HCT116 (cell line): ENCODE data around the gene GARS1. TPM values are rescaled to one million over a fixed set of nuclear protein-coding genes. Genes with fewer than 3 reads are reported as not detected.

Experiments used
- ATAC-seq: fragments of 200-7000 bp; cut with Tn5 transposase; 2 replicates; pipeline ENCODE4 v1.9.1; 2020; ENCODE audit warnings: mild to moderate bottlenecking, moderate library complexity
- BruUV-seq: library from RNA; stranded (reverse); fragments of 400-500 nt; replicated peaks from 2 replicates; lab custom pipeline; 2021; lab: Mats Ljungman, UMichigan
- CTCF ChIA-PET: fragments of 300-600 bp; sonication (Branson Sonifier 250); formaldehyde crosslinking; loops from one replicate; lab custom pipeline; 2021; ENCODE audit warnings: antibody characterized with exemption; lab: Charles Lee
- POLR2A ChIA-PET: fragments of 300-600, 350-600 bp; sonication (Branson Sonifier 250); formaldehyde crosslinking; loops from one replicate; lab custom pipeline; 2021; ENCODE audit warnings: antibody characterized with exemption; lab: Charles Lee
- RAD21 ChIA-PET, 2 experiments: fragments of 300-600 bp; sonication (Branson Sonifier 250); formaldehyde crosslinking; loops; one replicate each; lab custom pipeline; 2023; ENCODE audit warnings: low total read pairs in 2 of 2; ENCODE audit not compliant: uncharacterized antibody in 2 of 2, unreplicated experiment in 2 of 2, low non-redundant PET in 1 of 2; lab: Charles Lee
- DNase-seq: peaks from one replicate; pipeline ENCODE4 v3.0.0-alpha.2; 2010; ENCODE audit warnings: low read depth, low spot score
- H2AFZ ChIP-seq: fragments of 200-600 bp; shearing (Covaris generic), sonication (generic); 2 replicates; pipeline ENCODE4 v1.6.1; 2017; ENCODE audit warnings: low read depth, mixed run types, mixed read lengths, antibody characterized with exemption, low read length; ENCODE audit not compliant: poor library complexity, severe bottlenecking
- H3K27ac ChIP-seq: 2 replicates; pipeline ENCODE4 v1.5.1; 2012; ENCODE audit warnings: low read depth, low read length
- H3K27me3 ChIP-seq: fragments of 200-600 bp; sonication (generic); 2 replicates; pipeline ENCODE4 v1.6.1; 2016; ENCODE audit warnings: mixed run types, low read length, mixed read lengths; ENCODE audit not compliant: insufficient read depth
- H3K36me3 ChIP-seq, 2 experiments: fragments of 200-500 bp in 1 of 2; fragments of 200-600 bp in 1 of 2; sonication (Bioruptor generic) in 1 of 2; sonication (generic) in 1 of 2; 2 replicates each; pipeline versions ENCODE4 v1.5.1 to v1.6.1; 2014 to 2016; ENCODE audit warnings: low read length in 2 of 2, inconsistent platforms in 1 of 2, mixed read lengths in 1 of 2, mixed run types in 1 of 2; ENCODE audit not compliant: insufficient read depth in 2 of 2, control insufficient read depth in 1 of 2
- H3K4me1 ChIP-seq, 2 experiments: fragments of 200-600 bp in 1 of 2; sonication (generic) in 1 of 2; 2 replicates each; pipeline versions ENCODE4 v1.5.1 to v1.6.1; 2012 to 2017; ENCODE audit warnings: low read length in 2 of 2, inconsistent platforms in 1 of 2, mild to moderate bottlenecking in 1 of 2, mixed read lengths in 1 of 2, mixed run types in 1 of 2, moderate library complexity in 1 of 2; ENCODE audit not compliant: insufficient read depth in 2 of 2, control insufficient read depth in 1 of 2
- H3K4me2 ChIP-seq: fragments of 200-600 bp; sonication (generic); 2 replicates; pipeline ENCODE4 v1.6.1; 2017; ENCODE audit warnings: mixed run types, low read length, mixed read lengths
- H3K4me3 ChIP-seq, 2 experiments: fragments of 200-600 bp in 1 of 2; sonication (generic) in 1 of 2; replicated peaks in 1 of 2; 2 replicates each; pipeline ENCODE4 v1.5.1; 2011 to 2016; ENCODE audit warnings: low read length in 2 of 2, control low read depth in 1 of 2, low read depth in 1 of 2, mild to moderate bottlenecking in 1 of 2, mixed read lengths in 1 of 2, mixed run types in 1 of 2
- H3K79me2 ChIP-seq: fragments of 200-600 bp; sonication (generic); 2 replicates; pipeline ENCODE4 v1.6.1; 2017; ENCODE audit warnings: mild to moderate bottlenecking, mixed run types, low read length, moderate library complexity, mixed read lengths; ENCODE audit not compliant: insufficient read depth
- H3K9ac ChIP-seq: fragments of 200-600 bp; sonication (generic); 2 replicates; pipeline ENCODE4 v1.6.1; 2016; ENCODE audit warnings: low read length, mixed read lengths
- H3K9me2 ChIP-seq: fragments of 200-600 bp; sonication (generic), shearing (Covaris generic); 2 replicates; pipeline ENCODE4 v1.6.1; 2017; ENCODE audit warnings: mixed run types, mild to moderate bottlenecking, moderate library complexity; ENCODE audit not compliant: insufficient read depth
- H3K9me3 ChIP-seq, 2 experiments: fragments of 200-500 bp in 1 of 2; fragments of 200-600 bp in 1 of 2; sonication (Bioruptor generic) in 1 of 2; sonication (generic) in 1 of 2; 2 replicates each; pipeline ENCODE4 v1.6.1; 2014 to 2017; ENCODE audit warnings: low read length in 2 of 2, mixed read lengths in 2 of 2, inconsistent platforms in 1 of 2, low read depth in 1 of 2, mild to moderate bottlenecking in 1 of 2, mixed run types in 1 of 2, moderate library complexity in 1 of 2; ENCODE audit not compliant: control insufficient read depth in 1 of 2, insufficient read depth in 1 of 2
- H4K20me1 ChIP-seq: fragments of 200-600 bp; sonication (generic), shearing (Covaris generic); 2 replicates; pipeline ENCODE4 v1.6.1; 2017; ENCODE audit warnings: mixed run types, mild to moderate bottlenecking, moderate library complexity; ENCODE audit not compliant: insufficient read depth
- EGR1 ChIP-seq: IDR thresholded peaks from 2 replicates; pipeline ENCODE4 v1.6.1; 2012; ENCODE audit warnings: low read depth
- ELF1 ChIP-seq: IDR thresholded peaks from 2 replicates; pipeline ENCODE4 v1.6.1; 2012; ENCODE audit warnings: low read depth, borderline replicate concordance
- EZH2 ChIP-seq: fragments of 200-600 bp; sonication (generic); IDR thresholded peaks from 2 replicates; pipeline ENCODE4 v1.6.1; 2017; ENCODE audit warnings: antibody characterized with exemption, mixed run types
- EZH2phosphoT487 ChIP-seq: fragments of 200-600 bp; IDR thresholded peaks from 2 replicates; pipeline ENCODE4 v1.6.1; 2018; ENCODE audit warnings: antibody characterized with exemption, borderline replicate concordance
- FOSL1 ChIP-seq: IDR thresholded peaks from 2 replicates; pipeline ENCODE4 v1.6.1; 2012; ENCODE audit warnings: low read depth
- POLR2AphosphoS5 ChIP-seq: IDR thresholded peaks from 2 replicates; pipeline ENCODE4 v1.6.1; 2011; ENCODE audit warnings: mild to moderate bottlenecking, low read depth, low read length, moderate library complexity
- SP1 ChIP-seq: IDR thresholded peaks from 2 replicates; pipeline ENCODE4 v1.6.1; 2012; ENCODE audit warnings: low read depth
- SRF ChIP-seq: IDR thresholded peaks from 2 replicates; pipeline ENCODE4 v1.6.1; 2012; ENCODE audit warnings: low read depth
- TCF7L2 ChIP-seq: IDR thresholded peaks from 2 replicates; pipeline ENCODE4 v1.7.0; 2011; ENCODE audit warnings: borderline replicate concordance, inconsistent platforms; ENCODE audit not compliant: insufficient read depth, insufficient read length; ENCODE audit errors: extremely low read depth
- ZFX ChIP-seq: fragments of 450-650 bp; IDR thresholded peaks from 2 replicates; pipeline ENCODE4 v1.6.1; 2017
- intact Hi-C: fragments of 100-400 bp; cut with micrococcal nuclease; formaldehyde crosslinking; loops from 2 replicates; pipeline ENCODE4 v1.10.0; 2022
- total RNA-seq: library from RNA; stranded (reverse); gene quantifications from one replicate; pipeline ENCODE4 v1.2.1, GENCODE V29; 2021; ENCODE audit not compliant: unreplicated experiment
- TF ChIP-seq, protein P1 (sequence below): IDR thresholded peaks from 2 replicates; pipeline ENCODE4 v1.6.1; 2012; ENCODE audit warnings: low read depth
- TF ChIP-seq, protein P2 (sequence below): IDR thresholded peaks from 2 replicates; pipeline ENCODE4 v1.6.1; 2012
- TF ChIP-seq, protein P3 (sequence below): IDR thresholded peaks from 2 replicates; pipeline ENCODE4 v1.6.1; 2012

Gene GARS1
- total RNA-seq, 1 experiment from 2014 or later: 329 TPM

DNA sequence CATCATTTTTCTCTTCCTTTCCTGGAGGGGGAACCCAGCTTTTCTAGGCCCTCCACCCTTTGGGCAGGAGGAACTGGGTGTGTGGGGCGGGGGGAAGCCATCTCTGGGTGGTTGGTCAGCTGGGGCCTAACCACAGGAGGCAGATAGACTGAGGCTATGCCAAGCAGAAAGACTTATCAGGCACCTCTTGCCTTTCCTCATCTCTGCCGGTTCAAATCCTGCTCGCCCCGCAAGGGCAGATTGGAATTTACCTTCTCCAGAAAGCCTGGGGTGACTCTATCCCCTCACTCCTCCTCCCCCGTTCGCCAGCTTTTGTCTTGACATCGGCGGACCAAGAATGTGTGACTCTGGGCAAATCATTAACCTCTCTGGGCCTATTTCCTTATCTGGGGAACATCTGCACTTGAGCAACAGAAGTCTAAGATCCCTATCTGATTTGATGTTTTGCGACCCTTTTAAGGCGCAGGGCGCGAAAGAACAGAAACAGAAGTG lies 584 bp upstream of the GARS1 start:
- H3K27me3 ChIP-seq: no peaks in the 10 kb centered on the region
- intact Hi-C loops: loop anchor here (10.0 kb wide), 1 partner anchor 1901 kb away; the partner anchor contains the start of genes AVL9 and LSM5
- POLR2A ChIA-PET: no interaction called here
- no peaks in the 10 kb centered on the region for H4K20me1 ChIP-seq
- peaks cover 74% of the 10 kb centered on the region for H3K79me2 ChIP-seq
- TF ChIP-seq EZH2 (no peak), POLR2AphosphoS5 (no peak), EZH2phosphoT487 (no peak), ELF1 (no peak), TCF7L2 (no peak), EGR1 (no peak), ZFX (no peak; the same call in 1 of the 2 replicates), FOSL1 (no peak), SP1 (no peak), SRF (no peak)
- TF ChIP-seq, protein P1, sequence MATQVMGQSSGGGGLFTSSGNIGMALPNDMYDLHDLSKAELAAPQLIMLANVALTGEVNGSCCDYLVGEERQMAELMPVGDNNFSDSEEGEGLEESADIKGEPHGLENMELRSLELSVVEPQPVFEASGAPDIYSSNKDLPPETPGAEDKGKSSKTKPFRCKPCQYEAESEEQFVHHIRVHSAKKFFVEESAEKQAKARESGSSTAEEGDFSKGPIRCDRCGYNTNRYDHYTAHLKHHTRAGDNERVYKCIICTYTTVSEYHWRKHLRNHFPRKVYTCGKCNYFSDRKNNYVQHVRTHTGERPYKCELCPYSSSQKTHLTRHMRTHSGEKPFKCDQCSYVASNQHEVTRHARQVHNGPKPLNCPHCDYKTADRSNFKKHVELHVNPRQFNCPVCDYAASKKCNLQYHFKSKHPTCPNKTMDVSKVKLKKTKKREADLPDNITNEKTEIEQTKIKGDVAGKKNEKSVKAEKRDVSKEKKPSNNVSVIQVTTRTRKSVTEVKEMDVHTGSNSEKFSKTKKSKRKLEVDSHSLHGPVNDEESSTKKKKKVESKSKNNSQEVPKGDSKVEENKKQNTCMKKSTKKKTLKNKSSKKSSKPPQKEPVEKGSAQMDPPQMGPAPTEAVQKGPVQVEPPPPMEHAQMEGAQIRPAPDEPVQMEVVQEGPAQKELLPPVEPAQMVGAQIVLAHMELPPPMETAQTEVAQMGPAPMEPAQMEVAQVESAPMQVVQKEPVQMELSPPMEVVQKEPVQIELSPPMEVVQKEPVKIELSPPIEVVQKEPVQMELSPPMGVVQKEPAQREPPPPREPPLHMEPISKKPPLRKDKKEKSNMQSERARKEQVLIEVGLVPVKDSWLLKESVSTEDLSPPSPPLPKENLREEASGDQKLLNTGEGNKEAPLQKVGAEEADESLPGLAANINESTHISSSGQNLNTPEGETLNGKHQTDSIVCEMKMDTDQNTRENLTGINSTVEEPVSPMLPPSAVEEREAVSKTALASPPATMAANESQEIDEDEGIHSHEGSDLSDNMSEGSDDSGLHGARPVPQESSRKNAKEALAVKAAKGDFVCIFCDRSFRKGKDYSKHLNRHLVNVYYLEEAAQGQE: no peak
- TF ChIP-seq, protein P2, sequence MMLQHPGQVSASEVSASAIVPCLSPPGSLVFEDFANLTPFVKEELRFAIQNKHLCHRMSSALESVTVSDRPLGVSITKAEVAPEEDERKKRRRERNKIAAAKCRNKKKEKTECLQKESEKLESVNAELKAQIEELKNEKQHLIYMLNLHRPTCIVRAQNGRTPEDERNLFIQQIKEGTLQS: no peak
- TF ChIP-seq, protein P3, sequence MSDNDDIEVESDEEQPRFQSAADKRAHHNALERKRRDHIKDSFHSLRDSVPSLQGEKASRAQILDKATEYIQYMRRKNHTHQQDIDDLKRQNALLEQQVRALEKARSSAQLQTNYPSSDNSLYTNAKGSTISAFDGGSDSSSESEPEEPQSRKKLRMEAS: no peak
- peaks cover 5 to 16% of the 10 kb centered on the region in 2 experiments; a peak in 3 of 4 replicates for H3K4me1 ChIP-seq
- H3K4me2 ChIP-seq: peak overlapping the region; percentile 96
- DNase-seq (no peak), ATAC-seq (peak; percentile 54)
- RAD21 ChIA-PET: no interaction called here
- H3K27ac ChIP-seq: peak overlapping the region; percentile 92
- H2AFZ ChIP-seq: peak overlapping the region; percentile 75
- H3K9me3 ChIP-seq: no peaks in the 10 kb centered on the region
- CTCF ChIA-PET: interaction anchor here (0.8 kb wide), 1 partner anchor 30 kb away, joined by 3 read pairs; no protein-coding TSS in a partner anchor
- BruUV-seq: TSS peak; percentile 78
- peak overlapping the region; percentile 88 to 98 for H3K4me3 ChIP-seq
- peaks cover 0 to 7% of the 10 kb centered on the region in 2 experiments; a peak in 2 of 4 replicates for H3K36me3 ChIP-seq
- no peaks in the 10 kb centered on the region for H3K9me2 ChIP-seq
- H3K9ac ChIP-seq: peak overlapping the region; percentile 84
